ENCODE measurements around the gene IFIH1.

The IFIH1 gene

GRCh38 chr2:162256591-162256991 lies 61.9 kb downstream of the IFIH1 start:
- DNase-seq, result no peak

- DNase-seq, result no peak
These were observed 64.1 kb downstream of the IFIH1 start for GRCh38 chr2:162254236-162254871.

DNA sequence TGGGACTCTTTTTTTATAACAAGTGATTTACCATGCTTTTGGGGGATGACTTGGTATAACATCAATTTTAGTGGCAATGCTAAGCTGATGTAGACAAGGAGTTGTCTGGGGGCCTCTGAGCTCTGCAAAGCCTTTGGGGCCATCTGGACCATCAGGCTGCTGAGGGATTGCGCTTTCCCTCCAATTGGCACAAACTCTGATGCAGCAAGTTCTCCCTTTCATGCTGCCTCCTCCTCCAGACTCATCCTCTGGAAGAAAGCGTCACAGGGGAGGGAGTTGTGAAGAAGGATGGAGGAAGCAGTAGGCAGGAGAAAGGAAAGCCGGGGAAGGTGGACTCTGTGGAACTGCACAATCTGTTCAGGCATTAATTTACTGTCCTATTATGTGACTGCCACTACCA lies 65.0 kb downstream of the IFIH1 start:
- DNase-seq, result no peak

- DNase-seq, result no peak
These were observed 66.3 kb downstream of the IFIH1 start for GRCh38 chr2:162252153-162252552.

DNA sequence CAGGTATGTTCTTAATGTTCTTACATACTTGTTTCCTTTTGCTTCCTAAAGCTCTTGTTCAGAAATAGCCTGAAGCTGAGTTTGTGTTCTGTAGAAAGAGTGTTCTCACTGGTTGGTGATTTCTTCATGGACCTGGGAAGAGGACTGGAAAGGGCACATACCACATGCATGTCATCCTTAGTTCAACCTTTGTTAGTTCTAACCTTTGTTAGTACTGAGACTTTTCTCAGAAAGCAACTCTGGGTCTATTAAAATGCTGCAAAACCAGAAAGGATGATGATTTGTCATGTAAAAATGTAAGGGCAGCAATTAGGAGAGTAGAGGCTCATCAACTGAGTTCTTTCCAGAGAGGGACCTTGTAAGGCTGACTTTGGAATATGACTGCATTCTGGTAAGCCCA lies 72.7 kb downstream of the IFIH1 start:
- no peak for DNase-seq

DNA sequence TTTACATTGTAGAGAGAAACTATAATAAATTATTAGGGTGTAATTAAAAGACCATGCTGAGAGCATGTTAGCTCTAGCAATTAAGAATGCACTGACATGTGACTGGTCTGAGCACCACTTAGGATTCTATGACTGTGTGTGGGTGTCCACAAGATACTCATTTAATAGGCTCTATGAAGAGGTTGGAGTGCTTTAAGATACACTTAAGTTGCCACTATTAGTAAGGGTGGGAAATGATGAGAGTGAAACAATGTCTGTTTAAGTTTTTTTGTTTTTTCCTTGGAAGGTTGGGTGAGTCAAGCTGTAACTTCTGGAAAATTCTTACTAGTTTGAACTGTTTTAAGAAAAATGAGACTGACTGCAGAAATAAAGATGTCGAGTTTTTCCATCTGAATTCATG lies 73.4 kb downstream of the IFIH1 start:
- no peak for DNase-seq

- no peak for DNase-seq
These were observed 73.9 kb downstream of the IFIH1 start for GRCh38 chr2:162244541-162245031.

- DNase-seq, result no peak
These were observed 74.8 kb downstream of the IFIH1 start for GRCh38 chr2:162243715-162244114.

DNA sequence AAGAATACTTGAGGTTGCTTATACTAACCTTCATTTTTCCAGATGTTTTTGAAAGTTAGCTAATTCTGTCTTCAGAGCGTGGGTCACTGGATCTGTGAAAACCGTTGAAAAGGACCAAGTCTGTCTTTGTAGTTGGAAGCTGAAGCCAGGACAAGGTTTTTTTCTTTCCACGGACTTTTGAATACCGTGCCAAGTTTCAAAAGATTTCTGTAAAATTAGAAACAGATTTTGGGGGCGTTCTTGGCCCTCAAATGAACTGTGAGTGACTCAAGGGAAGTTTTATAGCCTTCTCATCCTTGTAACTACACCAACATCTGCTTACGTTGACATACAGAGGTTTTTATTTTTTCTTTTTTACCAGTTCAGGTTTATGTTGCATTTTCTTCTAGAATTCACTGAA lies 75.2 kb downstream of the IFIH1 start, which contains the start of gene FAP:
TSS of gene FAP (minus strand) at position 152 of the 400 bp plus-strand sequence. CDS start at position 34, 118 bp downstream.
- peak; percentile 82 for DNase-seq

DNA sequence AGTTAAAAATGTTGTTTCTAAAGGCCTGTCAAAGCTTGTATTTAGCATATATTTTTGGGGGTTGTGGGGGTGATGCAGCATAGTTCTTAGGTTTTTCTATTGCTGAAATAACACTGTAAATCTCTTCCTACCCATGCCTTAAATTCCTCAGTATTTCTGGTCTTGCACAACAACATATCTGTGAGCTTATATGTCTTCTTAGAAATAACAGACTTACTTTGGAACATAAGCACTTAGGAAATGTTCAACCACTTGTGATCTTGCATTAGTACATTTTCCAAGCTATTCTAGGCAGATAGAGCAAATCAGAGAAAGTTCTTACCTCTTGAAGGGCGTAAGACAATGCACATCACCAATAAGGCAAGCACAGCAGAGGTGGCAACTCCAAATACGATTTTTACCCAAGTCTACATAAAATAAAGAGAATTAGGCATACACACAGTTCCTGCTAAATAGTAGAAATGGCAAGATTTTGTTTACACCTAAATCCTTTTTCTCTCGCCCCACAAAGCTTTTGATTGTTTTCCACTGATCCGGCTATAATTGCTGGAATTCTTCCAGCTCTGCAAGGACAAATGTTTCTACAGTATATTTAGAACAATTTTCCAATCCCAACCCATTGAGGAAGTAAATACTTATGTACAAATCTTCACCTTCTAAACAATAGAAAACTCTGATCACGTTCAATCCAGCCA lies 75.8 kb downstream of the IFIH1 start:
- DNase-seq, result peak; percentile 61

DNA sequence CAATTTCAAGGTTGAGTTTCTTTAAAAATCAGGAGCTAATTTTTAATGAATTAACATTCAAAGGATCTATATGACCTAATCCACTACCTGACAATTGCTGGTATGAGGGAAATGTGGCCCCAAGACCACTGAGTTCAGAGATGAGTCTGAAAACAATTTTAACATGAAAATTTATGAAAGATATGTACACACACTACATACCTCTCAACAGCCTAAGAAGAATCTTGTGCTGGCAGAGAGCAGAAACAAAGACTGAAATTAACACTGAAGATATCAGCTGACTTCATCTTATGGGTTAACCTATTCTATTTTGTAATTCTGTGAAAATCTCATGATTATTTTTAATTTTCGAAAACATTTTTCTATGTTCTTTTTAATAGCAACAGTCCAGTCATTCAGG lies 76.9 kb downstream of the IFIH1 start:
- no peak for DNase-seq

DNA sequence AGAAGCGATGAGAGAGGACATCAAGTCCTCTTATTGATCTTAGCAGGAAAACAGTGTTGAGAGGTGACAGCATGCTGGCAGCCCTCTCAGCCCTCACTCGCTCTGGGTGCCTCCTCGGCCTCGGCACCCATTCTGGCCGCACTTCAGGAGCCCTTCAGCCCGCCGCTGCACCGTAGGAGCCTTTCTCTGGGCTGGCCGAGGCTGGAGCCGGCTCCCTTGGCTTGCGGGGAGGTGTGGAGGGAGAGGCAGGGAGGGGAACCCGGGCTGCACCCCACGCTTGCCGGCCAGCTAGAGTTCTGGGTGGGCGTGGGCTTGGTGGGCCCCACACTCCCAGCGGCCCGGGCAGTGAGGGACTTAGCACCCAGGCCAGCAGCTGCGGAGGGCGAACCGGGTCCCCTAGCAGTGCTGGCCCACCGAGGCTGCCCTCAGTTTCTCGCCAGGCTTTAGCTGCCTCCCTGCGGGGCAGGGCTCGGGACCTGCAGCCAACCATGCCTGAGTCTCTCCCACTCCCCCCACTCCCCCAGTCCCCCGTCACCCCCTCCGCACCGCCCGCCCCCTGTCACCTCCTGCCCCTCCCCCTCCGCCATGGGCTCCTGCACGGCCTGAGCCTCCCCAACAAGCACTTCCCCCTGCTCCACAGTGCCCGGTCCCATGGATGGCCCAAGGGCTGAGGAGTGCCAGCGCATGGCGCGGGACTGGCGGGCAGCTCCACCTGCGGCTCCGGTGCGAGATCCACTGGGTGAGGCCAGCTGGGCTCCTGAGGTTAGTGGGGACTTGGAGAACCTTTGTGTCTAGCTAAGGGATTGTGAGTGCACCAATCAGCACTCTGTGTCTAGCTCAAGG lies 83.6 kb downstream of the IFIH1 start:
- no peak for DNase-seq

DNA sequence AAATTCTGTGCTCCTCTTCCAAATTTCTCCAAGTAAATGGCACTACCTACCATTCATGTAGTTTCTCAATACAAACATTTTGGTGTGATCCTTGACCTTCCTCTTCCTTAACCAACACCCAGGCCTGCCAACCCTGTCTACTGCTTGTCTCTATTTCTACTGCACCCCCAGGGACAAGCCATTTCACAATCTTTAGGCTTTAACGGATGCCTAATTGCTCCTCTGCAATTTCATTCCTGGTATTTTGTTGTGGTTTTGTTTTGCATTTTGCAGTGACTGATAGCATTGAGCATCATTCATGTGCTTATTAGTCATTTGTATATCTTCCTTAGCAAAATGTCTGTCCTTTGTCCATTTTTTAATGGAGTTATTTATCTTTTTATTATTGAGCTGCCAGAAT lies 85.3 kb downstream of the IFIH1 start:
- no peak for DNase-seq

GRCh38 chr2:162232671-162233070 lies 85.8 kb downstream of the IFIH1 start:
- no peak for DNase-seq

DNA sequence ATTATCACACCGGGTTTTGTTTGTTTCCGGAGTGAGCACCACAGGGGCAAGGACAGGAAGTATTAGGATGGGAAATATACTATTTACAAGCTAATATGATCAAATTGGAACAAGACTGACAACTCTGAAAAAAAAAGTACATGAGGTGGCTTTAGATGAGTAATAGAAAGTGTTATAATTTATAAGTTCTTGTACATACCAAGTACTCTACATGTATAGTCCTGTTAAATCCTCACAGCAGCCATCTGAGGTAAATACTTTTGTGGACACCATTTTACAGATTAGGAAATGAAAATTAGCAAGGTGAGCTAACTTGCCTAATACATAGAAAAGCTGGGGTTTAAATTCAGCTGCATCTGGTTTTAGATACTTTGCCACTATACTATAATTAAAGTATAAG lies 86.5 kb downstream of the IFIH1 start:
- DNase-seq, result no peak

DNA sequence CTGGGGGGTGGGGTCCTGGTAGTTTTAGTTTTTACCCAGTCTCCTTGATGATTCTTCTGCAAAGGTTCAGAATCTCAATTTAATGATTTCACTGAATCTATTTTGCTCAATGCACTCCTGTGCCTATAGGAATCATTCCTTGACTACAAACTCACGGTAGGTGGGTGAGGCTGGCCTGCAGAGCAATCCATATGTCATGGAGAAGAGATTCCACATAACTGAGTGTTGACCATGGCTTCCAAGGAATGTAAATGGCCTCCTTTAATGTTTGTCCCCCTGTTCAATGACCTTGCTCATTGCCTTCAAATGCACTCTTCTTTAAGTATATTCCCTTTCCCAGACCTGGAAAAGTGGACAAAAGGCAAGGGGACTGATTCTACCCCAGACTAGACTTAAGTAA lies 87.7 kb downstream of the IFIH1 start:
- DNase-seq, result no peak

DNA sequence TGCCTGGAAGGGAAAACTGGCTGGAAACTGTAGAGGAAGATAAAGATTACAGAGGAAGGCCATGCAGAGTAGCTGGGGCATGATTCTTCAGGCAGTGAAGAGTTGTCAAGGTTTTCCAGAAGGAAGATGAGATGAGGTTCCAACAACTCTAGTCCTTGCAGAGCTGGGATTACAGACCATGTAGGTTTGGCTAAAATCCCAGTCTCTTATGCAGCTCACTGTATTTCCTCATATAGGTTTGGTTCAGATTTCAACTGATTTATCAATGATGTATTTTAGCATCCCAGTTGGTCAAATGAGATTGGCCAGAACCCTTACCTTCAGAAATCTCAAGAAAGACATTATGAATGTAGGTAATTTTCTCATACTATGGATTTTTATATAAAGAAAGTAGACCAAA lies 91.6 kb downstream of the IFIH1 start:
- DNase-seq, result no peak

DNA sequence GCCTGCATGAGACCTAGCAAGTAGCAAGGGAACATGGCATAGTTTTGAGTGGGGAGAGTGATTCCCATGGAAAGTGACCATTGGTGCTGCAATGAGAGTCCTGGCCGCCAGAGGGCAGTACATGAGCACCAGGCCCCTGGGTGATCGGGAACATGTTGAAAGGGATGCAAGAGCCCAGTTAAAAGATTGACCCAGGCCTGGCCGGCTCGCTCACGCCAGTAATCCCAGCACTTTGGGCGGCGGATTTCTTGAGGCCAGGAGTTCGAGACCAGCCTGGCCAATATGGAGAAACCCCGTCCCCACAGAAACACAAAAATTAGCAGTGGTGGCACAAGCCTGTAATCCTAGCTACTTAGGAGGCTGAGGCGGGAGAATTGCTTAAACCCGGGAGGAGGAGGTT lies 97.4 kb downstream of the IFIH1 start:
- DNase-seq, result no peak

- no peak for DNase-seq
These were observed 98.1 kb downstream of the IFIH1 start for GRCh38 chr2:162220368-162220767.

DNA sequence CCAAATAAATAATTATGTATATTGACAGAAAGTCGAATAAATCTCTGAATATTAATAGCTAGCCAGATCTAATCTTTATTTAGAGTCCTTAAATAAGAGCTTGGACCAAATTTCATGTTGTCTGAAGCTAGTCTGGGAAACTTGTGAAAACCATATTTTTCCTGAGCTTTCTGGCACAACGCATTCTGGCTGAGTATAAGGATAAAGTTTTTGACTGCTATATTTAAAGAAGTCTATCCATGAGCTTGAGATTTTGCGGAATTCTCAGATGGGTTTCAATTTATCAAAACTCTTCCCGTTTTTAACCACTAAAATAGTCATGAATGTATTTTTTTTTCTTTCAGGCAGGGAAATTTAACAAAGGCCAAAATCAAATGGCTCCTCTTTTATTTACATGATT lies 99.1 kb downstream of the IFIH1 start:
- DNase-seq, result no peak

- peak; percentile 51 for DNase-seq
These were observed 100.9 kb downstream of the IFIH1 start for GRCh38 chr2:162217598-162217997.
